Heart right ventricle (tissue), 16 donors: ENCODE data around the gene GAREM1. TPM values are rescaled to one million over a fixed set of nuclear protein-coding genes. Genes with fewer than 3 reads are reported as not detected.

ENCODE experiments used
- ATAC-seq, 8 donors: fragments of 200-7000 bp; cut with Tn5 transposase; one replicate each; pipeline ENCODE4 v1.9.1; 2020; ENCODE audit warnings: mild to moderate bottlenecking in 8 of 8, moderate library complexity in 8 of 8, moderate number of reproducible peaks in 1 of 8
- DNase-seq, 2 donors: peaks; one replicate each; pipeline ENCODE4 v3.0.0-alpha.2; 2020
- H3K27ac ChIP-seq, 10 donors: fragments of 200-600 bp; sonication (generic) in 2 of 10; one replicate each; pipeline versions ENCODE4 v1.5.0 to v1.8.0; 2020 to 2022; ENCODE audit warnings: mild to moderate bottlenecking in 3 of 10
- H3K27me3 ChIP-seq, 7 donors: fragments of 200-600 bp; one replicate each; pipeline ENCODE4 v1.8.0; 2021 to 2022; ENCODE audit warnings: mild to moderate bottlenecking in 2 of 7
- H3K36me3 ChIP-seq, 9 donors: fragments of 200-600 bp; sonication (generic) in 1 of 9; one replicate each; pipeline versions ENCODE4 v1.5.0 to v1.8.0; 2020 to 2022; ENCODE audit warnings: mild to moderate bottlenecking in 2 of 9
- H3K4me1 ChIP-seq, 9 donors: fragments of 200-600 bp; sonication (generic) in 1 of 9; one replicate each; pipeline versions ENCODE4 v1.5.0 to v1.8.0; 2020 to 2022; ENCODE audit warnings: mild to moderate bottlenecking in 4 of 9
- H3K4me3 ChIP-seq, 10 donors: fragments of 200-600 bp; sonication (generic) in 2 of 10; one replicate each; pipeline versions ENCODE4 v1.5.0 to v1.8.0; 2020 to 2022; ENCODE audit warnings: mild to moderate bottlenecking in 7 of 10, moderate library complexity in 2 of 10
- H3K9me3 ChIP-seq, 11 donors: fragments of 200-600 bp in 10 of 11; sonication (generic) in 2 of 11; one replicate each; pipeline versions ENCODE4 v1.5.0 to v1.8.0; 2013 to 2022; ENCODE audit warnings: mild to moderate bottlenecking in 2 of 11, control low read depth in 1 of 11, moderate library complexity in 1 of 11
- WGBS, 2 donors: extraction: QIAGEN DNeasy Blood & Tissue Kit; methylation state at CpG; one replicate each; pipeline ENCODE4 v1.1.7; 2013; ENCODE audit warnings: inconsistent platforms in 1 of 2; 5-methylcytosine and 5-hydroxymethylcytosine counted together
- intact Hi-C, 10 donors: fragments of 100-400 bp; cut with DNase I; formaldehyde crosslinking; loops; one replicate each; pipeline versions ENCODE4 v1.11.1 to v1.14.2; 2022
- polyA plus RNA-seq, 2 donors: library from polyadenylated mRNA; stranded (reverse); fragments of 200-250 nt; gene quantifications; one replicate each; pipeline ENCODE4 v1.2.3, GENCODE V29; 2013
- total RNA-seq, 10 donors: library from RNA; stranded (reverse); fragmentation: NEBNext Ultra II Directional in 3 of 10; extraction: Animal tissue kit (Norgen Biotek cat#: 25700) in 3 of 10; gene quantifications; one replicate each; pipeline versions ENCODE4 v1.2.1 to v1.2.4, GENCODE V29; 2021 to 2023
- TF ChIP-seq, protein P1 (sequence below), 9 donors: fragments of 200-600 bp; sonication (generic) in 2 of 9; IDR thresholded peaks; one replicate each; pipeline versions ENCODE4 v1.5.0 to v1.8.0; 2021 to 2022; ENCODE audit warnings: antibody characterized with exemption in 9 of 9, mild to moderate bottlenecking in 5 of 9, moderate library complexity in 1 of 9
- donor health status: Arrhythmogenic right ventricular cardiomyopathy.
- donor health status: ischemic (EF 13 %, LVEDD 7.1; RV severe dilation, severe dysfunction).
- donor health status: healthy with polysubstance abuse.
- donor health status: DM: no; HTN: yes; CAD: no.
- donor health status: DM: no; HTN: no; CAD: no.
- donor health status: ischemic (EF 25% LVEDD 6.9; RV normal size, moderate dysfunction).
- donor health status: ischemic (EF 25% LVEDD 5.7; RV mildly dilated, moderate dysfunction).
- donor health status: healthy.
- donor health status: DM: yes; HTN: yes; CAD: no.
- donor health status: Ischemic cardiomyopathy.
- donor health status: ischemic (EF 35%, LVEDD 5.7; RV mildly dilated, moderate dysfunction).
- donor health status: nonischemic (EF 11% LVEDD 7.7; RV severe dilation, severe dysfunction).
- donor health status: DM: yes; HTN: yes; CAD: no.
- donor health status: PGD.
- donor health status: ischemic (EF 29% LVEDD 5.4; RV normal size, mild dysfunction).
- donor health status: nonischemic (EF 23%, LVEDD 6.1; RV moderate dilation, normal function).

Gene GAREM1
- total and polyA plus RNA-seq, 12 donors, result 2.4 to 26.1 (median 13.4) TPM

DNA sequence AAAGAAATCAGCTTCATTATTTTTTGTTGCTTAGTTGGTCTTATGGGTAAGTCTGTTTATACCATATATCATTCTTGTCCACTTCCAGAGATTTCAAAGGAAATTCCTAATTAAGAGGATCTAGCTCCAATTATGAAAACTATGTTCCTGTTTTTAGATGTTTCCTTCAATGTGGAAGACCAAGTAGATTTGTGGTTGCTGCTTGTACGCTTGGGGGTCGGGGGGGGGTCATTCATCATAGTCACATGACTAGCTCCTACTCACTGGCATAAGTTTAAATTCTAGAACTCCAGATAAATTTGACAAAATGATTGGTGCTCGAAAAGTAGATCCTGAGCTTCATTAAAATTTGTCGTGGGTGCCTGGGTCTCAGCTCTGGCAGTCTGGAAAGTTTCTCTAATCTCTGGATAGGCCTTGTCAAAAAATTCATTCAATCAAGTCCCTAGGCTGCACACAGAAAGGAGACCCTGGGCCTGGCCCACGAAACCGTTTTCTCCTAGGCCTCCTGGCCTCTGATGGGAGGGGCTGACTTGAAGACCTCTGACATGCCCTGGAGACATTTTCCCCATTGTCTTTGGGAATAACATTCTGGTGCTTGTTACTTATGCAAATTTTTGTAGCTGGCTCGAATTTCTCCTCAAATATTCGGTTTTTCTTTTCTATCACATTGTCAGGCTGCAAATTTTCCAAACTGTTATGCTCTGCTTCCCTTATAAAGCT, 218.4 kb downstream of the GAREM1 start:
- Histone ChIP-seq H3K27me3 (no peaks in the 10 kb centered on the region), H3K27ac (no peak overlapping the region), H3K4me1 (no peaks in the 10 kb centered on the region), H3K9me3 (no peaks in the 10 kb centered on the region), H3K4me3 (no peak overlapping the region), H3K36me3 (no peaks in the 10 kb centered on the region)
- TF ChIP-seq, protein P1, sequence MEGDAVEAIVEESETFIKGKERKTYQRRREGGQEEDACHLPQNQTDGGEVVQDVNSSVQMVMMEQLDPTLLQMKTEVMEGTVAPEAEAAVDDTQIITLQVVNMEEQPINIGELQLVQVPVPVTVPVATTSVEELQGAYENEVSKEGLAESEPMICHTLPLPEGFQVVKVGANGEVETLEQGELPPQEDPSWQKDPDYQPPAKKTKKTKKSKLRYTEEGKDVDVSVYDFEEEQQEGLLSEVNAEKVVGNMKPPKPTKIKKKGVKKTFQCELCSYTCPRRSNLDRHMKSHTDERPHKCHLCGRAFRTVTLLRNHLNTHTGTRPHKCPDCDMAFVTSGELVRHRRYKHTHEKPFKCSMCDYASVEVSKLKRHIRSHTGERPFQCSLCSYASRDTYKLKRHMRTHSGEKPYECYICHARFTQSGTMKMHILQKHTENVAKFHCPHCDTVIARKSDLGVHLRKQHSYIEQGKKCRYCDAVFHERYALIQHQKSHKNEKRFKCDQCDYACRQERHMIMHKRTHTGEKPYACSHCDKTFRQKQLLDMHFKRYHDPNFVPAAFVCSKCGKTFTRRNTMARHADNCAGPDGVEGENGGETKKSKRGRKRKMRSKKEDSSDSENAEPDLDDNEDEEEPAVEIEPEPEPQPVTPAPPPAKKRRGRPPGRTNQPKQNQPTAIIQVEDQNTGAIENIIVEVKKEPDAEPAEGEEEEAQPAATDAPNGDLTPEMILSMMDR (IDR thresholded peaks at IDR 0.05), result no peak
- intact Hi-C loops, result no loop called here
- 76 to 81% methylated on average over 8 of the region's 8 CpGs for WGBS, 2 donors
- ATAC-seq, result no peak
- no peak for DNase-seq

DNA sequence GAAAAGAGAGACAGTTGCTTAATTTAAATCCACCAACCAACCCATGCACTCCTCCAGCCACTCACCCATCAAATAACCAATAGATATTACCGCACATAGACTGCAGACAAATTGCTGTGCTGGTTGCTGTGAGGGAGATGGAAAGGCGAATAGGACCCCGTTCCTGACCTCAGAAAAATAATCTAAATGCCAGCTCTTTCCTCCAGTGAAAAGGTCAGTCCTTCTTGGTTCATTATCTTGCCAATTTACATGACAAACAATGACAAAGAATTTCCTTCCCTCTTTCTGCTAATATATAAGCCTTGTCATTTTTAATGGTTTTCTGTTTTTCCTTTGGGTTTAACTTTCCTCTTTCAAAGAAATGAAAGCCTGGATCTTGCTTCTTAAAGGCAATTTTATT, 219.2 kb downstream of the GAREM1 start:
- ATAC-seq (no peak), DNase-seq (no peak)
- TF ChIP-seq, protein P1 (IDR thresholded peaks at IDR 0.05), result no peak
- Histone ChIP-seq H3K27me3 (no peaks in the 10 kb centered on the region), H3K4me1 (no peaks in the 10 kb centered on the region), H3K4me3 (no peak overlapping the region), H3K9me3 (no peaks in the 10 kb centered on the region), H3K27ac (no peak overlapping the region), H3K36me3 (no peaks in the 10 kb centered on the region)
- intact Hi-C loops, result no loop called here
- 78 to 81% methylated on average over 3 of the region's 3 CpGs for WGBS, 2 donors

DNA sequence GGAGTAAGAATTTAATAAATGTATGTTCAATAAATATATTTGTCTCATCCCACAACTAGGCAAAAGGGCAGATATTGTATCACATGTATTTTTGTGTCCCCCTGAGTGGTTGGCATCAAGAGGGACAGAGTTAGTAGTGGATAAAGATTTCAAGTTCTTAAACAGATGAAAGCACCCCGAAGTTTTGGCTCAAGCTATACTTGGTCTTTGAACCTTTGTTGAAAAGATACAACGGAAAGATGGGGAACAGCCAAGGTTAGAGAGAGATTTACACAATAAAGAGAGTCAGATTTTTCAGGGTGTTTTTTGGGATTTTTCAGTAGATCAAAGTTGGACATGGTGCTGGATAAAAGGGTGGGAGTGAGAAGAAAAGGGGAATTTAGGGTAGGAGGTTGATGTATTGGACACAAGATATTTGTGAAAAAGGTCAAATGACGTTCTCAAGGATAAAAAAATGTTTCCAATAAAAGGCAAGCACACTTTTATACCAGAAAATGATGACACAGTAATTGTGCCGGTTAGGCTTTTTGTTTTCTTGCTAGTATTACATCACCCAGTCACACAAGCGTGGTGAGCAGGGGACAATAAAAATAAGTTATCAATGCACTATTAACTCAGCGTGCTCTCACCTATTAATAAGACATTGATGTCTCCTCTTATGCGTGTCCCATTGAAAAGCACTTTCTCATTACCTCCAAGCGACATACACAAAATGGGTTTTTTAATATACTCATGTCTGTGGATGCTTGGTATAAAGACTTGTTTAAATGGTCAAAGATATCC, 221.3 kb downstream of the GAREM1 start:
- Histone ChIP-seq H3K27me3 (no peaks in the 10 kb centered on the region), H3K4me3 (no peak overlapping the region), H3K36me3 (no peaks in the 10 kb centered on the region), H3K9me3 (no peaks in the 10 kb centered on the region), H3K27ac (no peak overlapping the region), H3K4me1 (no peaks in the 10 kb centered on the region)
- TF ChIP-seq, protein P1 (IDR thresholded peaks at IDR 0.05), result no peak
- WGBS, 2 donors, result 90% methylated on average over 8 of the region's 8 CpGs
- DNase-seq (no peak), ATAC-seq (no peak)
- intact Hi-C loops, result no loop called here

DNA sequence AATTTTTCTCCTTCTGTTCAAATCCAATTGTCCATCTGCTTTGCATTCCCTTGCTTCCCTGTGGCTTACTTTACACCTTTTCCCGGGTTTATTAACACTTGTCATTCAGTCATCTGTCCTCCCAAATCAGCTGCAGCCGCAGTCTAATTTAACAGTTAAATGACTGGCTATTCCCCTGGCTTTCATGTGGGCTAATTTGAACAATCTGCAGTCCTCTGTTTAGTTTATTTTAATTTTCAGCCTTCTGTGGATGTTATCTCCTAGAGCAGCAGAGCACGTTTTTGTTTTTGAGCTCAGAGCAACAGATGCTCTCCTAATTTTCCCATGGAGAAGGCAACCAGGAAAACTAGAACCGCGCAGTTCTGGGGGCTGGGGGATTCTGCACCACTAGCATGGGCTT, 225.8 kb downstream of the GAREM1 start:
- Histone ChIP-seq H3K36me3 (no peaks in the 10 kb centered on the region), H3K4me1 (no peaks in the 10 kb centered on the region), H3K27me3 (no peaks in the 10 kb centered on the region), H3K27ac (no peak overlapping the region), H3K9me3 (no peaks in the 10 kb centered on the region), H3K4me3 (no peak overlapping the region)
- DNase-seq, result no peak
- intact Hi-C loops, result no loop called here
- ATAC-seq, result no peak
- WGBS, 2 donors, result 66 to 71% methylated on average over 5 of the region's 5 CpGs
- TF ChIP-seq, protein P1 (IDR thresholded peaks at IDR 0.05), result no peak
